UCSD-AML1 (cell line): ENCODE results near the gene SLC1A3.
"Not testable (repeated sequence)": the region's sequence is repeated elsewhere in the genome, so short reads cannot be mapped to it uniquely, and the experiment has no call there.

Experiments
- DNase-seq: peaks from one replicate; lab custom pipeline; 2025; ENCODE audit not compliant: unreplicated experiment; lab: John Stamatoyannopoulos, UW

Gene SLC1A3

GRCh38 chr5:36630201-36631145, 24.1 kb downstream of the SLC1A3 start:
- no peak for DNase-seq

DNA sequence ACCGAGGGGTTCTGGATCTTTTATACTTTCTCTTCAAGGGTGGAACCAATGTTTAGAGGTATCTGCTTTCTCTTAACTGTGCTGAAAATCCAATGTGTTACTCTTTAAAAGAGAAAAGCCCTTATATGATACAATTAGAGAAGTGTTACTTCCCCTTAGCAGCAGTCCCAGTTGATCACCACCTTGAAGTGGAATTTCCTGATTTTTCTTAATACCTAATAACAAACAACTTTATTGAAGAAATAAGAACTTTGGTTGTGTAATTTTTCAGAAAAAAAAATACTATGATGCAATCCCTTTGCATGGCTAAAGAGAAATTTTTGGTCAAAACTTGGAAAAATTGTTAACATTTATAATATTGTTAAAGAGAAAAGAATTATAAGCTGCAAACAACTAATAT, 24.7 kb downstream of the SLC1A3 start:
- no peak for DNase-seq

DNA sequence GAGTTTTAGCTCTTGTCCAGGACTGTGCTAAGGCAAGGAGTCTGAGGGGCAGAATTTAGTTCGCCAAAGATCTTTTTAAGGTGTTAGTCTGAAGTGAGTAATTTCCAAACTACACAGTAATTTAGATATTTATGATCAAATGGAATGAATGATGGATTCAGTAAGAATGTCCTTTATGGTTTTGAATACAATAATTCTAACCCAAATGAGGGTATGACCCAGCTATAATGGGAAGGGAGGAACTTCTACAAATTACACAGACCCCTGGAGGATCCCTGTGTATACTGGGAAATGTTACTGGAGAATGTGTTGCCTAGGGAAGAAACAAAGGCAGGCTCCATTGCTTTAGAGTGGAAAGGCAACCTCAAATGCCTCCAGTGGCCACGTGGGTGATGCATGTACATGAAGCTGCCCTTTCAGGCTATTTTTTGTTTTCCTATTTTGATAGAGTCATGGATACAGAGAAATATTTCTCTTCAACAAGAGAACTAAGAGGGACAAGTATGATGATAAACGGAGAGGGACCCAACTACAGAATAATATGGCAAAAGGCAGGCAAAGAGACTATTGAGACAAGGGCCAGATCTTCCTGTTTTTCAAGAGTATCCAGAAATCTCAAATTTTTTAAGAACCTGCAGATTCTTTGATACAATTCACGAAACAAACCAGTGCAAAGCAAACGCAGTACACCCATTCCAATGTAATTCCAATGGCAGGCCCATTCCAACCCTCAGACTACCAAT, 25.4 kb downstream of the SLC1A3 start:
- DNase-seq: no peak

DNA sequence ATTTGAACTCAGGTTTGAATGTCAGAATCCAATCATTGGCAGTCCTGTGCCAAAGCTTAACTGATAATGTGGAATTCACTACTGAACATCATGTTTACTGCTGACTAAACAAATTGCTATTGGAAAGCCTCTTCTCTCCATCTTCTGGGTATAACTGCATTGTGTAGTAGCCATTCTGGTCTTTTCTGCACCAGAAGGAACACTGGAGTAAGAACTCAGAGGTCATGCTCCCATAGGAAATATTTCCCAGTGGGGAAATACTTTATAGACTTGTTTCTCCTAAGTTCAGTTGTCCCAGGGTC, 25.9 kb downstream of the SLC1A3 start:
- DNase-seq: no peak

- no peak for DNase-seq
Observed at GRCh38 chr5:36635721-36636390, 29.4 kb downstream of the SLC1A3 start.

GRCh38 chr5:36637101-36637500, 30.7 kb downstream of the SLC1A3 start:
- DNase-seq: no peak

GRCh38 chr5:36637516-36637915, 31.1 kb downstream of the SLC1A3 start:
- no peak for DNase-seq

DNA sequence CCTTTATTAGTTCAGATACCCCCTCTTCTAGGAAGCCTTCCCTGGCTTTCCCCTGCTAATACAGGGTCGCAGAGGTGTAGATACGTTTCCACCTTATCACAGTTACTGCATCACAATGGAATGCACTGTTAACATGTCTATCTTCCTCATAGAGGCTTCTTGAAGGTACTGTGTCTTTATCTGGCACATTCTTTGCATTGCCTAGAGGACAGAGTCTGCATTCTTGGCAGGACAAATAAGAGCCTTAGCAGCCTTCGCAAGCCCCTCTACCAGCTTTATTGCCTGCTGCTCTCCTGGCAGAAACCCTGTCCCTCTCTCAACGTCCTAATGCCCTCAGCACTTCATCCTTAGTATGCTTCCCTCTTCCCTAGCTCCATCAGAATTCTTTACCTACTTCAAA, 31.6 kb downstream of the SLC1A3 start:
- DNase-seq: no peak

- DNase-seq: no peak
Observed at GRCh38 chr5:36640949-36641348, 34.5 kb downstream of the SLC1A3 start.

GRCh38 chr5:36641431-36641830, 35.0 kb downstream of the SLC1A3 start:
- no peak for DNase-seq

DNA sequence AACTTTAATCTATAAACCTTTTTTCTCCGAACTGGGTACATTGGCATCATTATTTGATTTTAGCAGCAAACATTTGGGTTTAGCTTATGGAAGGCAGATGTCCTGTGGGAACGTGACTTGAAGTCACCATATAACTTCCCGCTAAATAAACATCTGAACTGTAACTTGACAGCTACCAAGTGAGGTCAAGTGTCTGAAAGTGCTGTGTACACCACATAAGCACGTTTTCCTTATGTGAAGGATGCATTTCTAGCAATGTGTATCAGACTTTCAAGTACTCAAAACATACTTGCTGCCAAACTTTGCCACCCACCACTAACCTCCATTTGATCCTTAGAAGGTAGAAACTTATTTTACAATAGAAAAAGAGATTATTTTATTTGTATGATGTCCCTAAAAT, 35.7 kb downstream of the SLC1A3 start:
- no peak for DNase-seq

GRCh38 chr5:36643162-36643561, 36.8 kb downstream of the SLC1A3 start:
- no peak for DNase-seq

- DNase-seq: not testable (repeated sequence)
Observed at GRCh38 chr5:36643841-36644240, 37.4 kb downstream of the SLC1A3 start.

- no peak for DNase-seq
Observed at GRCh38 chr5:36644727-36645126, 38.3 kb downstream of the SLC1A3 start.

- no peak for DNase-seq
Observed at GRCh38 chr5:36646100-36646499, 39.7 kb downstream of the SLC1A3 start.

- no peak for DNase-seq
Observed at GRCh38 chr5:36646507-36647023, 40.2 kb downstream of the SLC1A3 start.

DNA sequence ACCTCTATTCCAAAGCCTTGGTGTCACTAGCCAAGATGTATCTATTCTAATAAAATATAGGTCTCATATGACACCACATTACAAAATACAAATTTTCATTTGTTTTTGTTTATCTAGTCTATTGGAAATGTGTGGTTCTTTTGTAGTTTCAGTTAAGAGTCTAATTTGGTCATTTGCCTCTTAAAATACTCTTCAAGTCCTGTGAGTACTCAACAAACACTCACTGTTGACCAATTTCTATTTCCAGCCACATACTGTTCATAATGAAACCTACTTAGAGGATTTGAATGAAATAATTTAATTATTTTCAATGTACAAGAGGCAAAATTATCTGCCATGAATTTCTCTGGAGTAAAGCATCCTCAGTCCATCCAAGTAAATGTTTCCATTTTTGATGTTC, 40.6 kb downstream of the SLC1A3 start:
- DNase-seq: no peak

DNA sequence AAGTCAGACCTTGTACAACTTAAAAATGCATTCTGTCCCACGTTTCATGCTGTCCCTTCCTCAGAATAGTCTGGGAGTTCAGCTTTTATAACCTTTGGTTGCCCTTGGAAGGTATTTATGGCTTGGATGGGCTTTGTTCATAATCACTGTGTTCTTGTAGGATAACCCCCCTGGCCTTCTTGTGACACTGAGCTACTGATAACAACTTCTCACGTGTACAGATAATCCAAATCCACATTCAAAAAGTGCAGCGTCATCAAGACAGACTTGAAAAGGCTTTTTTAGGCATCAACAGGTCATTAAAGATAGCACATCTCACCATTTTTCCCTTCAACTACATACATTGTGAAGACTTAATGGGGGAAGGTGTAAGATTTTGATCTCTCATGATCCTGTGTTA, 42.0 kb downstream of the SLC1A3 start:
- no peak for DNase-seq

DNA sequence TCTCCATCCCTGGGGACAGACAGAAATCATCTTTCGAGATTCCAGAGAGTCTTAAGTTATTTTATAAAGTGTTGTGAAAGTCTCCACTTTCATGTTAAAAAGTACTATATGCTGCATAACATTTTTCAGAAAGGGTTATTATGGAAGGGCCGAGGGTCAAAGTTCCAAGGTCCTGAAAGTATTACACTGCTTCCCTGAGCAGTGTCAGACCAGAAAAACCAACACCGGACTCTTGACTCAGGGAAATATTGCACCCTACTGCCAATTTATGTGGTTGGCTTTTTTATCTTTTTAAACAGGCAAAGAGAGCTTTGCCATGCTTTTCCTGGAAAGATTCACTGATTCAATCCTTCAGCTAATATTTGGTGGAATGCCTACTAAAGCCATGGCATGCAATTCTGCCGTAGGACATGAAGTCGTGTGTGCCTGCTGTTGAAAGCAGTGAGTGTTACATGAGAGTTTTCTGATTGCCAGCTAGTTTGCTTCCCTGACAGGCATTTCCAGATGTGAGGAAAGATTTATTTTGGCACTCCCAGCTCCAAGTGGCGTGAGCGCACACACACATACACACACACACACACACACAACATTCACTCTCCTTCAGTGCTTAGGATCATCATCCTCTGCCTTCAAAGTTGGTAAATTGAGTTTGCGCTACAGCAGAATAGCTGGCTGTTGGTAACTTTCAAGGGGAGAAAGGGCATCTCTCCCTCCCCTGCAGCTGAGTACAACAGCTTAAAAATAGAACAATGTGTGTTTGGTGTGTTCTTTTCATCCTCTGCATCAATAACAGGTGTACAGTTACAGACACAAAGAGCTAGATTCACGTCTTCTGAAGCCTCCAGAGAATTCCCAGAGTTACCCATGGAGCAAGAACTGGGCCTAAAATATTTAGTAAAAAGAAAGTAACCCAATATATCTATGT, 45.6 kb downstream of the SLC1A3 start:
- no peak for DNase-seq

- DNase-seq: no peak
Observed at GRCh38 chr5:36653044-36653705, 46.8 kb downstream of the SLC1A3 start.
